A673 (cell line): ENCODE data around the gene CAMSAP2.

ENCODE experiments used
- CTCF ChIP-seq: fragments of 300-800, 200-600 bp; sonication (generic); conservative IDR thresholded peaks from 2 replicates; pipeline ENCODE4 v1.5.1; 2017; ENCODE audit warnings: low read depth, mild to moderate bottlenecking, antibody characterized with exemption, low read length, moderate library complexity, mixed read lengths
- EZH2 ChIP-seq: fragments of 200-600 bp; sonication (generic); IDR thresholded peaks from 2 replicates; pipeline ENCODE4 v1.6.1; 2017; ENCODE audit warnings: borderline replicate concordance, low read depth, mild to moderate bottlenecking, mixed read lengths, antibody characterized with exemption, low read length; ENCODE audit not compliant: poor library complexity, severe bottlenecking

- TF ChIP-seq CTCF: no peak
- no peak for TF ChIP-seq EZH2
Measured at GRCh38 chr1:200724064-200724463, 14.6 kb upstream of the CAMSAP2 start.
